Panc1 (cell line): ENCODE results near the gene B4GALT2.

ENCODE experiments used
- TCF7L2 ChIP-seq: IDR thresholded peaks from 2 replicates; pipeline ENCODE4 v1.6.1; 2011; ENCODE audit warnings: mild to moderate bottlenecking, low read depth, low read length, inconsistent platforms
- TF ChIP-seq, protein P1 (sequence below): fragments of 450-650 bp; IDR thresholded peaks from 2 replicates; pipeline ENCODE4 v1.5.1; 2017; ENCODE audit warnings: mild to moderate bottlenecking

DNA sequence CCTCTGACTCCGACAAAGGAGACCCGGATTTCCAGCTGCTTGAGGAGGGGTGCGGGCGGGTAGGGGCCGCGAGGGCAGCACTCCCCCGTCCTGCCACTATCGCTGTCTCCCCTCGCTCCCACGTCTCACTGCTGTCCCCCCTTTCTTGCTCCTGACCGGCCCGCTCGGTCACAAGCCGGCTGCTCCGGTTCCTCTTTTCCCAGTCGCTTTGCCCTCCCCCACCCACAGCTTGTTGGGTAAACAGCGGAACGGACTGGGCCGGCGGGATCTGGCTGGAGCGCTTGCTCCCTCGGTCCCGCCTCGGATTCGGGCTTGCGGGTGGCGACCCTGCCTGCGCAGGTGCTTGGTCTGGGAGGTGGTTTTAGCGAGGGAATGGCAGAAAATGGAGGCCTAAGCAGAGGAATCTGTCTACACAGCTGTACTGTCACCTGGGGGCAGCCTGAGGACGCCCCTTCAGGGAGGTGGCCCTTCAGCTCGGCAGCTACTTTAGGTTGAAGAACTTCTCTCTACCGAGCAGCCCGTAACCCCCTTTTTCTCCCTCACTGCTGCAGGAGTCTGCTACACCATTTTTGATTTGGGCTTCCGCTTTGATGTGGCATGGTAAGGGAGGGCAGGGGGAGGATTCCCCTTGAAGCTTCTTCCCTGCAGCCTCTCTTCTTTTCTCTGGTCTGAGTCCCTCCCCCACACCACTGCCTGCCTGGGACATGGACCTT lies 3.6 kb upstream of the B4GALT2 start:
- TF ChIP-seq, protein P1, sequence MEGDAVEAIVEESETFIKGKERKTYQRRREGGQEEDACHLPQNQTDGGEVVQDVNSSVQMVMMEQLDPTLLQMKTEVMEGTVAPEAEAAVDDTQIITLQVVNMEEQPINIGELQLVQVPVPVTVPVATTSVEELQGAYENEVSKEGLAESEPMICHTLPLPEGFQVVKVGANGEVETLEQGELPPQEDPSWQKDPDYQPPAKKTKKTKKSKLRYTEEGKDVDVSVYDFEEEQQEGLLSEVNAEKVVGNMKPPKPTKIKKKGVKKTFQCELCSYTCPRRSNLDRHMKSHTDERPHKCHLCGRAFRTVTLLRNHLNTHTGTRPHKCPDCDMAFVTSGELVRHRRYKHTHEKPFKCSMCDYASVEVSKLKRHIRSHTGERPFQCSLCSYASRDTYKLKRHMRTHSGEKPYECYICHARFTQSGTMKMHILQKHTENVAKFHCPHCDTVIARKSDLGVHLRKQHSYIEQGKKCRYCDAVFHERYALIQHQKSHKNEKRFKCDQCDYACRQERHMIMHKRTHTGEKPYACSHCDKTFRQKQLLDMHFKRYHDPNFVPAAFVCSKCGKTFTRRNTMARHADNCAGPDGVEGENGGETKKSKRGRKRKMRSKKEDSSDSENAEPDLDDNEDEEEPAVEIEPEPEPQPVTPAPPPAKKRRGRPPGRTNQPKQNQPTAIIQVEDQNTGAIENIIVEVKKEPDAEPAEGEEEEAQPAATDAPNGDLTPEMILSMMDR = no peak
- TF ChIP-seq TCF7L2 = no peak
